ENCODE results near the gene ATP5MC2.
"Not testable (repeated sequence)": the region's sequence is repeated elsewhere in the genome, so short reads cannot be mapped to it uniquely, and the experiment has no call there.

The ATP5MC2 gene

DNA sequence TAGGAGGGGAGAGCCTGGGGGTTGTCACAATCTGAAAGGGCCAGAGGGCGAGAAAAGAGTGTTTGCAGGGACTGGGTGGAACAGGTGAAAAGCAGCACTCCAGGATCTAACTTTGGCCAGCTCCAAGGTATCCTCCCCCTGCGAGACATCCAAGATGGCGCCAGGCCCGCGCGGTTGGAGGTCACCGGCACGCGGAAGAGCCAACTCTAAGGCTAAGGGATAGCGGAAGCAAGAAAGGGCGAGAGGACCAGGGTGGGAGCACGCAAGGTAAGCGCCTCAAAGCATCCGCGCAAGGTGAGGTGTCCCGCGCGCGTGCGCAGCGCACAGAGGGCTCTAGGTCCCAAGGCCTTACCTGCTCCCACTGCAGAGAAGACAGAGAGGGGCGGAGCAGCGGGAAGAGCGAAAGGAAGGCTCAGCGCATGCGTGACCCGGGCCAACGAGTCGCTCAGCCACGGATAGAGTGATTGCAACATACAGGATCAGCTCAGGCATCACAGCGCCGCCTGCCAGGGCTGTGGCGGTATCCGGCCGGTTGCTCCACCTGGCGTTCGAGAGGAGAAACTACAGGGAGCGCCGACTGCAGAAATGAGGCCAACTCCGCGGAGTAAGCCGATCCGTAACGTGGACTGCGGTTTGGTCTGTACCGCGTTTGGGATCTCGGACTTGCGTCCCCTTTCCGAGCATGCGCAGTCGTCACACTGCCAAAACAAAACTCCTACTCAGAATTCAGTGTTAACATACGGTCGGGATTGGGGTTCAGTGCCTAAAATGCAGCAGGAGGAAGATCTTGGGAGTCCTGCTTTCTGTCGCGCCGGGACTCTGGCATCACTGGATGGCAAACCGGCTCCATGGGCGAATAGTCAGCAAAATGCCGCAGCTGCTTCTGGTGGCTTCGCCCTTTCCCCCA is at the start of gene ATP5MC2:
TSS of gene ATP5MC2 (minus strand) at position 383 of the 907 bp plus-strand sequence. CDS start 3,469 bp downstream, outside the sequence.
- DNase-seq, result peak; percentile 99

GRCh38 chr12:53722450-53723041 is 46.7 kb upstream of the ATP5MC2 start:
- no peak for DNase-seq

DNA sequence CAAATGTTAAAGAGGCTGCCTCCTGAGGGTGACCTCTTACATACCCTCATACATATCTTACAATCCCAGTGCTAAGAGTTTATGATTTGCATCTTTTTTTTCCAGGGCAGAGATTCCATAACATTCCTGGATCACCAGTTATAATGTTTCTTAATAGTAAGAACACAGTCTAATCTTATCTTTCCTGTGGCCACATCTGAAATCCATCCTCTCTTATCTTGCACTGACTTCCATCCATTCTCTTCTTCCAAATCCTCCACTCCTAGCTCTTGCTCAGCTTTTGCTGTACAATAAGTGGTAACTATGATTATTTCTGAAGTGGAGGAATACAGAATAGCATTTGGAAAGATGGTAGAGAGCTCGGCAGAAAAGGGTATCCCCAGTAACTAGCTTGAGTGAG is 45.1 kb upstream of the ATP5MC2 start:
- no peak for DNase-seq

GRCh38 chr12:53719649-53720048 is 43.8 kb upstream of the ATP5MC2 start:
- DNase-seq, result no peak

- not testable (repeated sequence) for DNase-seq
Measured at GRCh38 chr12:53718567-53718966, 42.7 kb upstream of the ATP5MC2 start.

GRCh38 chr12:53717319-53717718 is 41.4 kb upstream of the ATP5MC2 start:
- no peak for DNase-seq

DNA sequence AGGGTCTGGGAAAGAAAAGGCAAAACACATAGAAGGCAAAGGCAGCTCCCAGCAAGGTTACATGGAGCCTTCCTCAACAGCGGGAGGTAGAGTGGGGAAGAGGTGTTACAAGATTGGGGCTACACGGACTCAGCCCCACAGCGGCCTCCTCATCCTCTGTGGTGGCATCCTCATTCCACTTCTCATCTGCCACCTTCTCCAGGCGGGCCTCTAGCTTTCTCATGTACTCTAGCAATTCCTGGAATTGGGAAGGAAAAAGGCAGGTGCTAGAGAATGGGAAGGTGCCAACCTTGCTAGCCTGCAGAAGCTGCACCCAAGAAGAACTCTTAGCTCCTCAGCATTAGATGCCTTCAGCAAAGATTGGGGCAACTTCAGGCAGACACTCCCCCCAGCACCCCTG is 38.1 kb upstream of the ATP5MC2 start:
- DNase-seq, result no peak

DNA sequence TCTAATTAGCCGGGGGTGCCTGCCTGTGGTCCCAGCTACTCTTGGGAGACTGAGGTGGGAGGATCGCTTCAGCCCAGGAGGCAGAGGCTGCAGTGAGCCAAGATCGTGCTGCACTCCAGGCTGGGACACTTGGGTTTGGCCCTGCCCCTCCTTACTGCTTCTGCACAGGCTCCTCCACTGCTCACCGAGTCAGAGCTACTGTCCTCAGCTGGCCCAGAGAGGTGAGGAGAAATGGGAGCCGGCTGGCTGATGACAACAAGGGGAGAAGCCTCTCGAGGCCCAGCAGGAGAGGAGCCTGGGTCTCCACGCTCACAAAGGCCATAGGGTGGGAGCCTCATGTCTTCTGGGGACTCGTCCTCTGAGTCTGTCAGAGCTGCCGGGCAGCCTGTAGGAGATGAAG is 37.6 kb upstream of the ATP5MC2 start:
- no peak for DNase-seq

- DNase-seq, result no peak
Measured at GRCh38 chr12:53712059-53712643, 36.3 kb upstream of the ATP5MC2 start.

DNA sequence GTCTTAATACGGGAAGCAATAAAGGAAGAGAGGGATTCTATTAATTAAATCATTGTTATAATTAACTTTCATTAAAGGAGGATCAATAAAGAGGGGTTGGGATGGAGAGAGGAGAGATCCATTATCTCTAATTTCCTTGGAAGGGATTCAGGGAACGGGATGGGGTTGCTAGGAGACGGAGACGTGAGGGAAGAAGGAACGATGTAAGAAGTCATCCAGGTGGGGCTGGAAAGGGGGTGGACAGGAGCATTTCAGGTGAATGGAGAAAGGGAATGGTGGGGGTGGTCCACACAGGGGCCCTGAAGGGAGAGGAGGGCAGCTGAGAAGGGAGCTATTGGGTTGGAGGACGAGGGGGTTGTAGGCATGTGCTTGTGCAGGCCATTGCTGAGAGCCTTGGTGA is 34.2 kb upstream of the ATP5MC2 start:
- no peak for DNase-seq

DNA sequence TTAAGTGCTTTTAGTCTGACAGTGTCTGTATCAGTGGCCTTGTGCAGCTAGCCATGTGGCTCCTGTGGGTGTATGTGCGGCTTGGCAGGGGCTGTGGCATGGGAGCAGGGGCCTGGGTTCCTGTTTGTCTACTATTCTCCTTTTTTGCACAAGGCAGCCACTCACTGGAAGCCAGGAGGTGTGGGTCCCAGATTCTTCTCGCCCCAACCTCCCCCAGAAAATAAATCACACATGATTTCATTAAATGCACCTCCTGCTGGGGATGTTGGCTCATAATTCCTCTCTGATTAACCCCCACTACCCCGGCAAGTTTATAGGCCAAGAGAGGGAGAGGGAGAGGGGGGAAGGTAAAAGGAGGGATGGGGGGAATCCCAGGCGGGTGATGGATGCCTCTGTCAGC is 33.8 kb upstream of the ATP5MC2 start:
- DNase-seq, result no peak

DNA sequence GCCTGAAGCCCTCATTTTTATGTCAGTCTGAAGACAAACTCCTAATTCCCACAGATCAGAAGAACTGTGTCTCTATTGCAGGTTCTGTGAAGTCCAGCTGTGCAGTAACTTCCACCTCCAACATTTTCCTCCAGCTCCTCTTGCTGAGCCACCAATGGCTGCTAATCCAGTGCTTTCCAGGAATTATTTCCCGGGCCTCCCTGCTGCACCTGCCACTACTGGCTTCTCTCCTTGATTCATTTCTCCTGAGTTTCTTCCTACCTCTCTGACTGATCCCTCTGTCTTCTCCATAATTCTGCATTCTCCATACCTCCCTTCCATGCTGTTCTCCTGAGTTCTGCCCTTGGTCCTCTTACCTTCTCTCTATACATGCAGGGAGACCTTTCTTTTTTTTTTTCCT is 30.2 kb upstream of the ATP5MC2 start:
- no peak for DNase-seq

DNA sequence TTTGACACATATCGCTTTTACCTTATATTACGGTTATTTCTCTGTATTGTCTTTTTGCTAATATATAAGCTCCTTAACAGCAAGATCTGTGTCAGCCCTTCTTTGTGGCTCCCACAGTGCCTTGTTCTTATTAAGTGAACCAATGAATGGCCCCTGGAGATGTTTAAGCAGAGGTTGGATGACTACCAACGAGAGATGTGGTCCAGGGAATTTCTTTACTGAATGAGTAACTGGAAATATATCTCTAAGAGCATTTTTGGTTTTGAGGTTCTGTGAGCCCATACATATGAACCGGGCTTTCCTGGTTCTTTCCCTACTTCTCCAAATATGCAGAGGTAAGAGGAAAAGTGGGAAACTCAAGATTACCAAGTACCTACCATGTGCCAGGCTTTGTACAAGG is 27.9 kb upstream of the ATP5MC2 start:
- DNase-seq, result peak; percentile 71

DNA sequence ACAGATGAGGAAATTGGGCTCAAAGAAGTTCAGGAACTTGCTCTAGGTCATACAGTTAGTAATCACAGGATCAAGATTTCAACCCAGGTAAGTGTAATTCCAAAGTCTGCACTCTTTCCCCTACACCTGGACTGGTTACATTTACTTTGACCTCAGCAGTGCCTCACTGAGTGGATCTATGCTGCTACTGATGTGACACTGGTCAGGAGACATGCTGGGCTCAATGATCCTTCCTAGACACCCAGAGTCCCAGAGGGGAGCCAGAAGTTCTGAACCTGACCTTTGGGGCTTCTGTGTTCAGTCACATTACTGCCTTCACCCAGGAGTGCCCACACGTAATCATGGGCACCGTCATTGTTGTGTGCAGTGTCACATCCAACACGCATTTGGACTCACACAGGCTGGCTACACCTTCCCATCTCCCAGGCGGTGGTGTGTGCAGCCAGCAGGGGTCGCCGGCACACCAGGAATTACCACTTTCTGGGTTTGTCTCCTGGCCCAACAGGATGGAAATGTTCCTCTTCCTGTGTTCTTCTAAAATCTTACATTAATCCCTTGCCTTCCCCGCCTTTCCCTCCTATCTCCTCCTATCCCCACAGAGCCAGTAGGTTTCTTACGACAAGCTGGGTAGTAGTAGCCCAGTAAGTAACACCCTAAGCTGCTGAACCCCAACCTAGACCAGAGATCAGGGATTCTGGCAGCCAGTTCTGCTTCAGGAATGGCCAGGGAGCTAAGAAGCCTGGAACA is 25.8 kb upstream of the ATP5MC2 start:
- DNase-seq, result peak; percentile 67

- DNase-seq, result no peak
Measured at GRCh38 chr12:53700567-53700966, 24.7 kb upstream of the ATP5MC2 start.

- no peak for DNase-seq
Measured at GRCh38 chr12:53699678-53700025, 23.8 kb upstream of the ATP5MC2 start.

GRCh38 chr12:53698948-53699677 is 23.2 kb upstream of the ATP5MC2 start:
- no peak for DNase-seq

- DNase-seq, result no peak
Measured at GRCh38 chr12:53696655-53697331, 20.9 kb upstream of the ATP5MC2 start.

DNA sequence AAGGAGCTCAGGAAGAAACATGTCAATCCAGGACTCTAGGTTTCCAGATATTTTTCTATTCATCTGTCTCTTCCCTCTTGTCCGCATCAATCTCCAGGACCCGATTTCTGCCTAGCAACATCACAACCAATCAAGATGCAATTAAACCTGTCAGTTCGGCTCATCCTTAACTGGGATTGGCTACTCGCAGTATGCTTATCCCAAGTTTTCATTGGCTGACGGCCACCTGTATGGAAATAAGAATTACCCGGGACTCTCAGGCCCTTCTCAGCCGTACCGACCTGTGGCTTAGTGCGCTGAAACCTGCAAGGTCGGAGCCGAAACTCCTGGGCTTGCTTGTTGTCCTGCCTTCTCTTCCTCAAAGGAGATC is 20.4 kb upstream of the ATP5MC2 start:
- peak; percentile 75 for DNase-seq

GRCh38 chr12:53695152-53696145 is 19.6 kb upstream of the ATP5MC2 start:
- peak; percentile 73 for DNase-seq

DNA sequence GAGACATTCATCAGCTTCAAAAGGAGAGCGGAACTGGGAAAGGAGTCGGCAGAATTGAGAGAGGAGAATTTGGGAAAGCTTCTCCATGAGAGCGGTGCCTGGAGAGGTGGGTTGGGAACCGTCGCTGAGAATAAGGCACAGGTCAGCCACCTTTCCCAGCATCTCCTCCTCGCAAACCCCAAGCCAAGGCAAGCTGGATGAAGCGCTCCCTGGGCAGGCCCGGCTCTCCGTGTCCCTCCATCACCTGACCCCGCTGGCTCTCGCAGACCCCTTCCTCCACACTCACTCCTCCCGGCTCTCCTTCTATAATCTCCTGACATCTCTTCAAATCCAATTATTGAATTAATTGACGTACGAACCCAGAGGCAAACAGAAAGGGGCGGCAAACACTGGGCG is 18.9 kb upstream of the ATP5MC2 start:
- DNase-seq, result no peak

All from fibroblast of skin of right biceps (primary cell).